Activated naive CD4-positive, alpha-beta T cell treated with anti-CD3 and anti-CD28 coated beads, Interleukin-2, amount 50 U/mL, for 16 hours (primary cell): ENCODE data around the gene TTC16.
A peak's percentile ranks its signal among the peaks of the same experiment; 100 is the strongest.

Experiments
- DNase-seq: peaks from one replicate; pipeline ENCODE4 v3.0.0-alpha.2; 2020

TTC16 gene

DNA sequence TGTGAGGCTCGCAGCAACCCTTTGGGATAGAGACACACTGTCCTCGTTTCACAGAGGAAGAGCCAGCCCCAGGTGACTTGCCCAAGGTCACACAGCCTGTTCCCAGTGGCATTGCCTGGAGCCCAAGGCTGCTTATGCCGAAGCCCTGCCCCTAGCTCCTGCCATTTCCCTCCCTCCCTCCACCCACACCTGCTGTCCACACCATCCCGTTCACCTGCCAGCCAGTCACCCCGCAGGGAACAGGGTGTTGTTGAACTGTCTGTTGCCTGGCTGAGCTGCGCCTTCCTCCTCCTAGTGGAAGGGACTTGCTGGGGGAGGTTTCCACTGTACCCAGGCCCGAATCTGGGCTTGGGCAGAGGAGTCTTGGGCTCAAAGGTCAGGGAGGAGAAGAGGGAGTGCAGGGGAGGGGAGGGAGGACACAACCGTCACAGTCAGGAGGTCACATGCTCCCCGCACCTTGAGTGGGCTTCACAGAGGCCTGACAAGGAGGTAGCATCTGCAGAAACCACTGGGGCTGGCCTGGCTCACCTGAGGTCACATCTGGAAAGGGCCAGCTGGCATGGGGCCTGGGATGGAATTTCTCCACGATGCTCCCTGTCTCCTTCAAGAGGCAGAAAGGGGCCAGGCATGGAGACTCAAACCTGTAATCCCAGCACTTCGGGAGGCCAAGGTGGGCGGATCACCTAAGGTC, 6.3 kb downstream of the TTC16 start:
- no peak for DNase-seq

DNA sequence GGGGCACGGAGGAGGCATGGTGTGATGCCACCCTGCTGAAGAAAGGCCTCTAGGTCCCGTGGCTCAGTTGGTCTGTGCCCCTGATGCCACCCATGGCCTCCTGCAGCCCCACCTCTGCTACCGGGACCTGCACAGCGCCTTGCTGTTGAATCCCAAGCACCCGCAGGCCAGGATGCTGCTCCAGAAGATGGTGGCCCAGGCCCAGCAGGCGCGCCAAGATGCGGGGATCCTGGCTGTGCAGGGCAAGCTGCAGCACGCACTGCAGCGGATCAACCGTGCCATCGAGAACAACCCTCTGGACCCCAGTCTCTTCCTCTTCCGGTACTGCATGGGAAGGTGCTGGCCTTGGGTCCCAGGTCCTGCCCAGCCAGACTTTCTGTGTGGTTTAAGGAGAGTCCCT, 7.1 kb downstream of the TTC16 start:
- no peak for DNase-seq

DNA sequence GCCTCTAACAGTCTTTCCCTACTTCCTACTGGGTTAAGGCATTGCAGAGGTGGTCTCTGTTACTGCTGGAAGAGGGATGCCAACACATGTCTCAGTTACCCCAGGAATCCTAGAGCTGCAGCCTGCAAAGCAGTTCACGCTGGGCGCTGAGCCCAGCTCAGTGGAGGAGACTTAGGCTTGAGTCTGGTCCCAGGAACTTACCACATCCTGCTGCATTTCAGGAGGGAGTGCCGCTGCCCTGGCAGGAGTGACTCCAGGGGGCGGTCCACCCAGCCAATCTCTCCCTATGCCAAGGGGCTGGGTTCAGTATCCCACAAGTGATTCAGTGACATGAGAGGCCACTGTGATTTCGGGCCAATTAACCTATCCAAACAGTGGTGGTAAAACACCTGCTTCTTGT, 7.6 kb downstream of the TTC16 start:
- DNase-seq: no peak

DNA sequence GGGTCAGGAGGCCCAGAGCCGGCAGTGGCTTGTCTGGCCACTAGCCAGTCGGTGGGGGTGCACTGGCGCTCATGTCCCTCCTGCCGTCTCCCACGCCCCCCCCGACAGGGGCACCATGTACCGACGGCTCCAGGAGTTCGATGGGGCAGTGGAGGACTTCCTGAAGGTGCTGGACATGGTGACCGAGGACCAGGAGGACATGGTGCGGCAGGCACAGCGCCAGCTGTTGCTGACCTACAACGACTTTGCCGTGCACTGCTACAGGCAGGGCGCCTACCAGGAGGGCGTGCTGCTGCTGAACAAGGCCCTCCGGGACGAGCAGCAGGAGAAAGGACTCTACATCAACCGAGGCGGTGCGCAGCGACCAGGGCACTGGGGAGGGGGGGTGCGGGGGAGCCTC, 8.1 kb downstream of the TTC16 start:
- DNase-seq: no peak

DNA sequence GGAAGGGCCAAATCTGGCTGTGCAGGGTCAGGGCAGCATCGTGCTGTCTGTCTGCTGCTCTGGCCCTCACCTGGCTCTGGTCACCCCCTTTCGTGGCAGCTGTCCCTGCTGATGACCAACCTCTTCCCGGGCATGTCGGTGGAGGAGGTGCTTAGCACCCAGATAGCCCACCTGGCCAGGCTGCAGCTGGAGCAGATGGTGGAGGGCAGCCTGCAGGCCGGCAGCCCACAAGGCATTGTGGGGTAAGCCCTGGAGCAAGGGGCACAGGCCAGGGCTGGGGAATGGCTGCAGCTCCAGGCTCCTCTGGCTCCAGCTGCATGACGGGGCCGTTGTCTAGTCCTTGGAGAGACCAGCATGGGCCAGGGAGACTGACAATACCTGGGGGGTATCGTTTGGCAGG, 11.0 kb downstream of the TTC16 start:
- DNase-seq: no peak

DNA sequence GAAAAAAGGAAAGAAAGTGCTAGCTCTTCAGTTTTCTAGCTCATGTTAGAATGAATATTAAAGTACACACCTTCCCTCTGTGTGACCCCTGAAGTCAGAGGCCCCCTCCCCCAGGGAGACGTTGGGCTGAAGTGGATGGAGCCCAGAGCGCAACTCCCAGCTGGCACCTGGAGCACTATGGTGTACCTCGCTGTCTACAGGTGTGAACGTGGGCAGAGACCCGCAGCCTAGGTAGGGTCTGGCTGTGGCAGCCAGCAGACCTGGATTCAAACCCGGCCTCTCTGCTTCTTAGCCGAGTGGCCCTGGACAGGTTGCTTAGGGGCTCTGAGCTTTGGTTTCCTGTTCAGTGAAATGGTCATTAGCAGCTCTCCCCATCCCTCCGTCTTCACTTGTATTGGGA, 12.9 kb downstream of the TTC16 start:
- DNase-seq: no peak

DNA sequence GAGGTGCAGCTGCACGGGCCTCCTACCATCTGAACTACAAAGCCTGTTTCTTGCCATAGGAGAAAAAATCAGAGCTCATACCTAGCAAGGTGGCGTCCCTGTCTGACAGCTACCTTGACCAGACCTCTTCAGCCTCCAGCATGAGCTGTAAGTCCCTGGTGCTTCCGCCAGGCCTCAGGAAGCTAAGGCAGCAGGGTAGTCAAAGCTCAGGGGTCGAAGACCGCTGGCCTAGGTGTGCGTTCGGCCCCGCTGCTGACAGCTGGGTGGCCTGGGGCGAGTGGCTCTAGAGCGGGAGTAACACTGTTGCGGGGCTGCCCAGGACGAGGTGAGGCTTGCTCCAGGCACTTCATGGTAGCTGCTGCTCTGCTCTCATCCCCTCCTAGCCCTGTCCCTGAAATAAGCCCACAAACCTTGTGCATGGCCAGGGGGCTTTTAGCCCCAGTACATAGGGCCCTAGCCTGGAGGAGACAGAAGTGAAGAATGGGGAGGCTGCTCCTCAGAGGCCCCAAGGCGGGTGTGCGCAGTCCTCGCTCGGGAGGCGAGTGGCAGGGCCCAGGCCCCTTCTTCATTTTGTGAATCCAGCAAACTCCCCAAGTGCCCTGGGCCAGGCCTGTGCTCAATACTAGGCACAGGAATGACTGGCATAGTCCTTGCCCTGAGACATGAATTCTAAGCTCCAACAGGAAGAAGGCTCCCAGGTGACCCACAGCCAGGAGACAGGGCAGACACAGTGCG, 13.8 kb downstream of the TTC16 start:
- DNase-seq: no peak

DNA sequence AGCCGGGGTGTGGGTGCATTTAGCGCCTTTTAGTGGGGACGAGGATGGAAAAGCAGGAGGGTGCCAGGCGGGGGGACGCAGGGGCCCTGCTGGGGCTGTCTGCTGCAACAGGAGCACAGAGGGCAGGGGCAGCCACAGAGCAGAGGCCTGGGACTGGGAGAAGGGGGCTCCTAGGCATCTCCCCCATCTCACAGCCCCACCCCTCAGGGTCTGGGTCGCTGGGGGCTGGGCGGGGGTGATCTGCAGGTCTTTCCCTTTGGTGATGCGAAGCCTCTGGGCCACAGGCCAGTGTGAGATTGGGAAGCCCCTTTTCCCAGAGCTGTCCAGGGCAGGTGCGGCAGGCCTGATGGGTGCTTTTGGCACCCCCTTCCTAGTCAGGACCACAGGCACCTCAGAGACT, 14.4 kb downstream of the TTC16 start:
- DNase-seq: no peak

DNA sequence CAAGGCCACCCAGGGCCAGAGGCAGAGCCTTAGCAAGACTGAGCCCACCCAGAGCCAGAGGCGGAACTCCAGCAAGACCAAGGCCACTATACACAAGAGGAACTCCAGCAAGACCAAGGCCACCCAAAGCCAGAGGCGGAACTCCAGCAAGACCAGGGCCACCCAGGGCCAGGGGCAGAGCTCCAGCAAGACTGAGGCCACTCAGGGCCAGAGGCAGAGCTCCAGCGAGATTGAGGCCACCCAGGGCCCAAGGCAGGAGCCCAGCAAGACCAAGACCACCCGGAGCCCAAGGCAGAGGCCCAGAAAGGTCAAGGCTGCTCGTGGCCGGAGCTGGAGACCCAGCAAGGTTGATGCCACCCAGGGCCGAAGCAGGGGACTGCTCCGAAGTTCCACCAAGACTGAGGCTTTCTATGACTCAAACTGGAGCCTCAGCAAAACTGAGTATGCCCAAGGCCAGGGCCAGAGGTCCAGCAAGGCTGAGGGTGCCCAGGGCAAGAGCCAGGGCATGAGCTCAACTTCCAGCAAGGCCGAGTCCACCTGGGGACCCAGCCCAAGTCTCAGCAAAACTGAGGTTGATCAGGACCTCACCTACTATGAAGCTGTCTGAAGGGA, 15.0 kb downstream of the TTC16 start:
- no peak for DNase-seq

DNA sequence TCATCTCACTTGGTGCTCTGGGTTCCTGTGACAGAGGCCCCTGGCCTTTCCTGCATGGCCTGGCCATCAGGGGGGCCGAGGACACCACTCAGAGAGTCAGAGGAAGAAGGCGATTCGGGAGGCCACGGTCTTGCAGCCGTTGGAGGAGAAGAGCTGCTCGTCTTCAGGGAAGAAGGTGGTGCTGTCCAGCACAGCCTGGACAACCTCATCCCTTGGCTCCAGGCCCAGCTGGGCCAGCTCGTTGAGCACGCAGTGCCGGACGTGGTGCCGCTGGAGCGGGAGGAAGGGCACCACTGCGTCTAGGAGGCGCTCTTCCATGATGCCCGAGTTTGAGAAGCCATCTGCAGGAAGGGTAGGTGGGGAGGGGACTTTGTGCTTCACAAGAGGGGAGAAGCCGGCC, 16.1 kb downstream of the TTC16 start:
- DNase-seq: no peak

DNA sequence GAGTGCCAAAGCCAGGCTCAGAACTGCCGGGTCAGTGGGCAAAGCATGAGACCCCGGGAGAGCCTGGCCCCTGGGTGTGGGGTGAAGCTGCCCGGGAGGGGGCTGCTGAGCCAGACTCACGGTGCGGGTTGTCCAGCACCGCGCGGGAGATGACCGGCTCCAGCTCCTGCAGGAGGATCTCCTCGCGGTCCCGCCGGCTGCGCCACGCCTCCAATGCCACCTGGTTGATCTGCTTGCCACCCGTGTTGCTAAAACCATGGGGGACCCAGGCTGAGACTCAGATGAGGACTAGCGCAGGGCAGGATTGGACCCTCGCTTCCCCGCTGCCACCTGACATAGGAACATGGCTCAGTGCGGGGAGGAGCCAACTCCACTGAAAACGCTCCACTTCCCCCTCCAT, 16.6 kb downstream of the TTC16 start:
- no peak for DNase-seq

DNA sequence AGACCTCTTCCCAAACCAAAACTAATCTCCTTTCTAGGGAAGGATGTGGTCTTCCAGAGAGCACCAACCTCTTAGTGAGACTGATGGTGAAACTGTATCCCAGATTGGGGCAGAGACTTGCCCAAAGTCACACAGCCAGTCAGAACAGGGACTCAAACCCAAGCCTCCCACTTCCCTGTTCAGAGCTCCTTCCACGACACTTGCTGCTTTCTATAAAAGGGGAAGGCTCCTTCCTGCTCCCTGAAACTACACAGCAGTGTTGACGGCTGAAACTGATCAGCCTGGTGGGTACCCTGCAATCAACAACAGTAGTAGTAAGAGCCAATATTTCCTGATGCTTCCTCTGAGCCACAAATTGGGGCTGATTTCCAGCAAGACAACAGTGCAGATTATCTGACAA, 17.7 kb downstream of the TTC16 start:
- DNase-seq: no peak

DNA sequence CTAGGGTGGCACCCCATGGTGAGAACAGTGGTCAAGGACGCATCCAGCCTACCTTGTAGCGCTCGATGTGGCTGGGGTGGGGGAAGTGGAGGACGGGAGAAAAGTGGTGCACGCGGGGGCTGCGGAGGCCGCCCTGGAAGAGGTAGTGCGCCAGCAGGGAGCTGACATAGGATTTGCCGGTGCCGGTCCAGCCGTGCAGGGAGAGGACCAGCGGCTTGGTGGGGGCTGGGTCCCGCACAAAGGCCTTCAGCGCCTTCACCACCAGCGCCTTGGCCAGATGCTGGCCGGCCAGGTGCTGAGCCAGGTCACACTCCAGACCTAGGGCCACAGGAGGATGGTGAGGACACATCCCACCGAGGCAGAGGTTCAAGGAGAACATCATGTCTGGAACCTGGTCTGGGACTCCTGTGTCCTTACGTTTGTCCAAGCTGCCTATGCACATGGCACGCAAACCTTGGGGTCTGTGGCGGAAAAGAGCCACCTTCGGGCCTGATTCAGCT, 18.4 kb downstream of the TTC16 start:
- no peak for DNase-seq

DNA sequence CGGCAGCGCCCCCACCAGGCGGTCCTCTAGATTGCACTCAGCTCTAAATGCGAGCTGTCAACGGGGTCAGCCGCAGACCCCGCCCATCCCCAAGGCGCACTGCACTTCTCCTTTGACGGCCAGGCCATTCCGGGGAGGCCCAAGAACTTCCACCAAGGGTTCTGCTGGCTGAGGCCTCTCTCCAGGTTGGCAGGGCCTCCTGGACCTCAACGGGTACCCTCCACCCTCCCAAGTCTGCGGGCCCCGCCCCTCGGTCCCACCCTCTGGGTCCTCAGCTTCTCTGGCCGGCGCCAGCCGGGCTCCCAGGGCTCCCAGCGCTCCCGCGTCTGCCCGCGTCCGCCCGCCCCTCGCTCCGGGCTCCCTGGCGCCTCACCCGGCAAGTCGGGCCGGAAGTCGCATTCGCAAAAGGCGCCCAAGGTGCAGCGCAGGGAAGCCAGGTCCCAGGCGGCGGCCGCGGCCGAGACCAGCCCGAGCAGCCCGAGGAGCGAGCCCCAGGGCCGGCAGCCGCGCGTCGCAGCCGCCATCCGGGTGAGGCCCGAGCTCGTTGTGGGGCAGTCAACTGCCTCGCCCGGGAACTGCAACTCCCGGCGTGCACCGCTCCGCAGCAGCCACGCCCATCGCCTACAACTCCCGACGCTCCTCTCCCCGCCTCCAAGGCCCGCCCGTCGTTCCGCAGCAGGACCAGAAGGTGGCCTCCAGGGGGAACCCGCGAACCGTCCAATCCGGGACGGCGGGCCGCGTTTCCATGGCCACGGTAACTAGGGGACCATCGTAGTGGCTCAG, 19.1 kb downstream of the TTC16 start, which contains the start of gene TOR2A:
TSS of gene TOR2A (minus strand) at position 548 of the 783 bp plus-strand sequence. CDS start at position 524, 24 bp downstream.
- DNase-seq: peak; percentile 98

DNA sequence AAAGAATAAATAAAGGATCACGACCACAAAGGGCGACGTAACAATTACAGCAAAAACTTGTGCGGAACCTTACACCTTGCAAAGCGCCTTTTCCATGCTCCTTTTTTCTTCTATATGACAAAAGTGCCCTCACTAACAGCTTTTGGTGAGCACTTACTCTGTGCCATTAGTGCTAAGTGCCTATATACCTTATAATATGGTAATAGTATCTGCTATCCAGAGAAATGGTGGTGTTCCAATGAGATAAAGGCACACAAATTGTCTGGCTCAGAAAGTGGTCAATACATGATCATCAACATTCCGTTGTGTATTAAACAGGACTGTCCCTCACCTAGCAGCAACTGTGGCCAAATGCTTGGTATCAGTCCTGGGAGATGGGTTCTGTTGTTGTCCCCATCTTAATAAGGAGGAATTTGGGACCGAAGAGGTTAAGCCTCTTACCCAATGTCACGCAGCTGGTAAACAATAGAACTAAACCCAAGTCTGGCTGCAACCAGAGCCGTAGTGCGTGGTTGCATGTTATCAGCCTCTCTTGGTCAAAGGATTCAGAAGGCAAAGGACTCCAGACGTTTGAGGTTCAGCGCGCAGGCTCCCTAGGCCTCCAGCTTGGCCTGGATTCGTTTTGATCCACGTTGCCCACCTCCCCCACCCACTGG, 19.8 kb downstream of the TTC16 start:
- no peak for DNase-seq

DNA sequence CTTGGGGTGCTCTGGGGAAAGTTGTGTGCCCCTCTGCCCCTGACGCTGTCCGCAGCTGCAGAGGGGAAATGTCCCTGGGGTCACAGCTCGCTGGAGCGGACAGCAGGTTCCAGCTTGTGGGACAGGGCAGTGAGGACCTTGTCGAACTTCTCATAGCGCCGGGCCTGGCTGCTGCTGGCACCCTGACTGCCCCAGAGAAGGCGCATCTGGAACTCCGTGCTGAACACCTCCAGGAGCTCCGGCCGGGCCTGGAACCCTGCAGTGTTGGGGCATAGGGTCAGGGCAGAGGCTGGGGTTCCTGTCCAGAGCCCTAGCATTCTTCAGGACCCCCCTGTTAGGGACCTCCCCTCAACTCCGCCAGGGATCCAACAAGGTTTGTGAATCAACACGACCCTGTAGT, 22.8 kb downstream of the TTC16 start:
- DNase-seq: no peak

DNA sequence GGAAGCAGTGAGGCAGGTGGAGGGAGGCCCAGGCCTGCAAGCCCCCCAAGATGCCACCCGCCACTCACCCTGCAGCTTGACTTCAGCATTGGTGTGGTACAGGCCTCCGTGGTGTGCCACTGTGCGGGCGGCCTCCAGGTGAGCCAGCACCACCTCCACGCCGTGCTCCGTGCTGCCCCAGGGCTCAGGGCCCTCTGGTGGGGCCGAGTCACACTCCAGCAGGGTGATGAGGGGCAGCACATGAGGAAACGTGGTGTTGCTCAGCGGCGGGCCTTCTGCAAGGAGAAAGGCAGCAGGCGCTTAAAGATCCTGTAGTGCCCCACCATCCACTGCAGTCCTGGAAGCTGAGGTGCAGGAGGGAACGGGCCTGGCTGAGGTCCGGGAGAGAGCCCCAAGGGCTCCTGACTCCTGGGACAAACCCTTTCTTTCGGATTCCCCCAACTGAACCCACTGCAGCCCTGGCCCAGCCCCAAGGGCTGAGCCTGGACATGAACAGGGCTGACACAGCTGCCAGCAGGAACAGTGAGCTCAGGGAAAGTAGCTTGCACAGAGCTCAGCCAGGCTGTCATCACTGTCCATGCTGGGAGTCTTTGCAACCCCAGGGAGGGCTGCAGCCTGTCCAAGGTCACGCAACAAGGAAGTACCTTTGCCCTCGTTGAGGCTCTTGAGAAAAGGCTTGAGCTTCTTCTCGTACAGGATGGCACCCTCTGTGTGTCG, 23.9 kb downstream of the TTC16 start:
- DNase-seq: no peak

DNA sequence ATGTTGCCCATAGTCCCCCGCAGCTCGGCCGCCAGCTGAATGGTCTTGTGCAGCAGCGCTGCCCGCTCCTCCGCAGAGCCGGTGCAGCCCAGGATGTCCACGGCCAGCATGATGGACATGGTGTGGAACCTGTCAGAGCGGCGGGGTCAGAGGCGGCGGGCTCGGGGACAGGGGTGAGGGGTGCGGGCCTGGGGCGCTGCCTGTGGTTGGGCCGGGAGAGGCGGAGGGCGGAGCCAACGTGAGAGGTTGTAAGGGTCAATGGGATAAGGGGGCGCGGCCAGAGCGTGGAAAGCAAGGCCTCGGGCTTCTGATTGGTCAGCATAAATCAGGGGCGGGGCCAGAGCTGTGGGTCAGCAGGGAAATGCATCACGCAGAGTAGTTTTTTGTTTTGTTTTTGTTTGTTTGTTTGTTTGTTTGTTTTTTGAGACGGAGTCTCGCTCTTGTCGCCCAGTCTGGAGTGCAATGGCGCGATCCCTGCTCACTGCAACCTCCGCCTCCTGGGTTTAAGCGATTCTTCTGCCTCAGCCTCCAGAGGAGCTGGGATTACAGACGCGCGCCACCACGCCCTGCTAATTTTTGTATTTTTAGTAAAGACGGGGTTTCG, 26.1 kb downstream of the TTC16 start:
- no peak for DNase-seq

DNA sequence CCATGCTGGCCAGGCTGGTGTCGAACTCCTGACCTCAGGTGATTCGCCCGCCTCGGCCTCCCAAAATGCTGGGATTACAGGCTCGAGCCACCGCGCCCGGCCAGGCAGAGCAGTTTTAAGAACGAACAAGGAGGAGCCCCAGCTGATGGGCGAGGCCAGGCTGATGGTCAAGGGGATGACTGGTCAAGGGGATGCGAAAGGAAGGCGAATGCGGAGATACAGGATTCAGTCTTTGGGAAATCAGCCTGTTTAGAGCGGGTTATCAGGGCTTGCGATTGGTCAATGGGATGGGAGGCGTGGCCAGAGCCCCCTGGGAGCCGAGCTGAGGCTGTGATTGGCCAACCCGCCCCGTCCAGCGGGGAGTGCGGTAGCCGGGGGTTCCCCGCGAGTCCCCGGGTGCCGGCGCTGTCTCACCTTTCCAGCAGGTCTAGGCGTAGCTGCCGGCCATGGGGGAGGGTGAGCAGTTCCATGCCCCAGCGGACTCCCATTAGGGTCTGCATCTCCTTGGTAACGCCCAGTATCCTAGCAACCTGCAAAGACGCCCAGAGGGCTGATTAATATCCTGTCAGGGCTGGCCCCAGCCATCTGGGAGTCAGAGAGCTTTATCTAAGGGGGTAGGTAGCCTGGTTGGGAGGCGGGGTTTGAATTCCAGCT, 26.7 kb downstream of the TTC16 start:
- no peak for DNase-seq

DNA sequence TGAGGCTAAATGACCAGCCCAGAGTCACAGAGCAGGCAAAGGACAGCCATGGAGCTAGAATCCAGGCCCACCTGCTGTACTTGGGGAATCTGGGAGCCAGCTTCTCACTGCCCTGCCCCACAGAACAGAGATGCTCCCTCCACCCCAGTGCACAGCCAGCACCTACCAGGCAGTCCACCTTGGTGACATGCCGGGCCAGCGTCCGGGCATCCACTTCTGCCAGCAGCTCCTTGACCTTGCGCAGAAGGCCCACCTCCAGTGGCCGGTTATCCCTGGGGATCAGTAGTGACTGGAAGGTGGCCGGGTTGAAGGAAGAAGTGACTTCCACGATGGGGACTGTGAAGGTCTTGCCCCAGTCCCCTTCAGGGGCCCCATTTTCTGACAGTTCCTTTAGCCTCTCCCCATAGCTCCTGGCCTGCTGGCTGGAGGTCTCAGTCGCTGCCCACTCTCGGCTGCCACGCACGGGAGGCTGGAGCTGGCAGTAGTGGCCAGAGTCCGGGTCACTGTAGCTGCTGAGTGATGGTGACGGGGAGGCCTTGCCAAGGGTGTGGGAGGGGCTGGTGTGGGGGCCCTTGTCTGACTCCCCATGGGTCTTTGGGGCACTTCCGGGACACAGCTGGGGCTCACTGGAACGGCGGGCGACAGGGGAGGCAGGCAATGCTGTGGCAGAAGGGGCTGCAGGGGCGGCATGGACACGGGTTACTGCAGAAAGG, 28.7 kb downstream of the TTC16 start:
- DNase-seq: no peak
